HEK293 (cell line): ENCODE results near the gene HDAC2.

Experiments used
- CTCF ChIA-PET: fragments of 350-600 bp; formaldehyde crosslinking; extraction: SDS; loops from one replicate; lab custom pipeline; 2021; ENCODE audit warnings: antibody characterized with exemption; lab: Yijun Ruan, JAX
- POLR2A ChIA-PET: fragments of 300-600 bp; formaldehyde crosslinking; extraction: SDS; loops from one replicate; lab custom pipeline; 2020; ENCODE audit warnings: antibody characterized with exemption, inconsistent platforms; lab: Yijun Ruan, JAX
- H3K27ac ChIP-seq: fragments of 200-500 bp; sonication (Bioruptor generic); 2 replicates; pipeline ENCODE4 v1.5.1; 2014; ENCODE audit warnings: low read depth, low read length, control low read depth, inconsistent platforms; ENCODE audit errors: extremely low read depth
- H3K36me3 ChIP-seq, 2 experiments: fragments of 200-500 bp in 1 of 2; sonication (Bioruptor generic) in 1 of 2; 1 replicate in 1 of 2; 2 replicates in 1 of 2; pipeline ENCODE4 v1.5.1; 2014 to 2017; ENCODE audit warnings: inconsistent platforms in 2 of 2, low read length in 2 of 2; ENCODE audit not compliant: control insufficient read depth in 2 of 2, insufficient read depth in 1 of 2
- H3K4me1 ChIP-seq: fragments of 200-500 bp; sonication (Bioruptor generic); 2 replicates; pipeline ENCODE4 v1.5.1; 2014; ENCODE audit warnings: mild to moderate bottlenecking, low read length, inconsistent platforms; ENCODE audit not compliant: control insufficient read depth, insufficient read depth
- H3K4me3 ChIP-seq: 2 replicates; pipeline ENCODE4 v1.5.1; 2011; ENCODE audit warnings: low read depth, mild to moderate bottlenecking, control low read depth, low read length, moderate library complexity
- H3K9me3 ChIP-seq: fragments of 200-500 bp; sonication (Bioruptor generic); 2 replicates; pipeline ENCODE4 v1.5.1; 2014; ENCODE audit warnings: low read depth, low read length, inconsistent platforms; ENCODE audit not compliant: control insufficient read depth, insufficient read depth
- FEZF1 ChIP-seq: fragments of 450-650 bp; formaldehyde crosslinking; IDR thresholded peaks from 2 replicates; pipeline ENCODE4 v1.5.1; 2016; ENCODE audit warnings: missing biosample characterization, missing genetic modification characterization
- HOXA7 ChIP-seq: sonication (generic); formaldehyde crosslinking; IDR thresholded peaks from 2 replicates; pipeline ENCODE4 v1.8.1; 2022; ENCODE audit warnings: missing genetic modification reagents, borderline replicate concordance
- HOXD13 ChIP-seq: sonication (generic); formaldehyde crosslinking; IDR thresholded peaks from 2 replicates; pipeline ENCODE4 v1.8.0; 2022; ENCODE audit warnings: missing genetic modification reagents, borderline replicate concordance
- INSM2 ChIP-seq: fragments of 450-650 bp; formaldehyde crosslinking; IDR thresholded peaks from 2 replicates; pipeline ENCODE4 v1.5.1; 2016; ENCODE audit warnings: missing biosample characterization, missing genetic modification characterization
- KLF8 ChIP-seq: fragments of 450-650 bp; formaldehyde crosslinking; IDR thresholded peaks from 2 replicates; pipeline ENCODE4 v1.5.1; 2016; ENCODE audit warnings: missing biosample characterization, missing genetic modification characterization
- PRDM1 ChIP-seq: fragments of 450-650 bp; formaldehyde crosslinking; IDR thresholded peaks from 2 replicates; pipeline ENCODE4; 2016; ENCODE audit warnings: missing biosample characterization, missing genetic modification characterization
- PRDM4 ChIP-seq: fragments of 450-650 bp; formaldehyde crosslinking; IDR thresholded peaks from 2 replicates; pipeline ENCODE4 v1.5.1; 2017; ENCODE audit warnings: missing biosample characterization, missing genetic modification characterization
- RBAK ChIP-seq: fragments of 450-650 bp; formaldehyde crosslinking; IDR thresholded peaks from 2 replicates; pipeline ENCODE4 v1.5.1; 2016; ENCODE audit warnings: missing biosample characterization, missing genetic modification characterization
- TSHZ1 ChIP-seq: fragments of 450-650 bp; formaldehyde crosslinking; IDR thresholded peaks from 2 replicates; pipeline ENCODE4 v1.5.1; 2016; ENCODE audit warnings: missing biosample characterization, missing genetic modification characterization, borderline replicate concordance
- YY2 ChIP-seq: fragments of 450-650 bp; formaldehyde crosslinking; IDR thresholded peaks from 2 replicates; pipeline ENCODE4 v1.5.1; 2016; ENCODE audit warnings: missing biosample characterization, missing genetic modification characterization
- ZBTB48 ChIP-seq: fragments of 450-650 bp; formaldehyde crosslinking; IDR thresholded peaks from 2 replicates; pipeline ENCODE4 v1.5.1; 2016; ENCODE audit warnings: missing biosample characterization, missing genetic modification characterization
- ZNF18 ChIP-seq: fragments of 450-650 bp; formaldehyde crosslinking; IDR thresholded peaks from 2 replicates; pipeline ENCODE4 v1.5.1; 2016; ENCODE audit warnings: missing biosample characterization, missing genetic modification characterization
- ZNF184 ChIP-seq: fragments of 450-650 bp; IDR thresholded peaks from 2 replicates; pipeline ENCODE4 v1.5.1; 2018; ENCODE audit warnings: missing biosample characterization, mild to moderate bottlenecking, missing genetic modification characterization
- ZNF274 ChIP-seq, 2 experiments: fragments of 200-500 bp in 1 of 2; fragments of 450-650 bp in 1 of 2; sonication (Bioruptor generic) in 1 of 2; formaldehyde crosslinking in 1 of 2; IDR thresholded peaks; 2 replicates each; pipeline versions ENCODE4 v1.5.1 to v1.6.1; 2014 to 2016; ENCODE audit warnings: borderline replicate concordance in 1 of 2, inconsistent platforms in 1 of 2, low read length in 1 of 2, missing biosample characterization in 1 of 2, missing genetic modification characterization in 1 of 2
- ZNF280C ChIP-seq: fragments of 450-650 bp; formaldehyde crosslinking; IDR thresholded peaks from 2 replicates; pipeline ENCODE4 v1.5.1; 2016; ENCODE audit warnings: missing biosample characterization, missing genetic modification characterization
- ZNF391 ChIP-seq: fragments of 450-650 bp; formaldehyde crosslinking; IDR thresholded peaks from 2 replicates; pipeline ENCODE4 v1.5.1; 2016; ENCODE audit warnings: low read depth, missing biosample characterization, missing genetic modification characterization, borderline replicate concordance
- ZNF404 ChIP-seq: fragments of 450-650 bp; formaldehyde crosslinking; IDR thresholded peaks from 2 replicates; pipeline ENCODE4 v1.5.1; 2017; ENCODE audit warnings: missing biosample characterization, missing genetic modification characterization
- ZNF513 ChIP-seq: fragments of 450-650 bp; IDR thresholded peaks from 2 replicates; pipeline ENCODE4 v1.5.1; 2018; ENCODE audit warnings: missing biosample characterization, missing genetic modification characterization
- ZNF555 ChIP-seq: fragments of 450-650 bp; formaldehyde crosslinking; conservative IDR thresholded peaks from 2 replicates; pipeline ENCODE4 v1.5.1; 2017; ENCODE audit warnings: missing biosample characterization, mild to moderate bottlenecking, missing genetic modification characterization, inconsistent platforms
- ZNF621 ChIP-seq: fragments of 450-650 bp; formaldehyde crosslinking; IDR thresholded peaks from 2 replicates; pipeline ENCODE4 v1.5.1; 2017; ENCODE audit warnings: missing biosample characterization, missing genetic modification characterization

The HDAC2 gene

GRCh38 chr6:113949499-113949898 lies 21.4 kb downstream of the HDAC2 start:
- H3K4me1 ChIP-seq: no peaks in the 10 kb centered on the region
- H3K9me3 ChIP-seq: no peaks in the 10 kb centered on the region
- no peak overlapping the region for H3K4me3 ChIP-seq
- POLR2A ChIA-PET: no interaction called here
- TF ChIP-seq ZNF404 (tag by site-specific recombination) (no peak), HOXA7 (no peak), ZNF184 (tag by site-specific recombination) (no peak), YY2 (tag by site-specific recombination) (no peak), RBAK (tag by site-specific recombination) (no peak), ZNF621 (tag by site-specific recombination) (no peak), ZNF274 (IDR thresholded peaks at IDR 0.05; ENCODE audit: low read length) (no peak), ZNF274 (tag by site-specific recombination; IDR thresholded peaks at IDR 0.05; ENCODE audit: borderline replicate concordance) (no peak), INSM2 (tag by site-specific recombination) (no peak), FEZF1 (tag by site-specific recombination) (no peak)
- CTCF ChIA-PET: interaction anchor here (0.9 to 1.2 kb wide), 2 partner anchors 9 to 31 kb away, joined by 3 read pairs; no protein-coding TSS in a partner anchor
- peaks cover 33 to 88% of the 10 kb centered on the region in 2 experiments for H3K36me3 ChIP-seq
- H3K27ac ChIP-seq: no peak overlapping the region

GRCh38 chr6:113944701-113945100 lies 26.2 kb downstream of the HDAC2 start:
- H3K27ac ChIP-seq: no peak overlapping the region
- no peak overlapping the region for H3K4me3 ChIP-seq
- H3K9me3 ChIP-seq: no peaks in the 10 kb centered on the region
- ChIA-PET CTCF (interaction anchor here (1.3 kb wide), 1 partner anchor 16 kb away, joined by 6 read pairs; no protein-coding TSS in a partner anchor), POLR2A (no interaction called here)
- H3K4me1 ChIP-seq: no peaks in the 10 kb centered on the region
- peaks cover 51 to 89% of the 10 kb centered on the region in 2 experiments for H3K36me3 ChIP-seq
- TF ChIP-seq ZNF18 (tag by site-specific recombination): no peak
- no peak for TF ChIP-seq KLF8 (tag by site-specific recombination)
- no peak for TF ChIP-seq PRDM4
- TF ChIP-seq ZNF280C: no peak
- TF ChIP-seq ZBTB48: no peak
- no peak for TF ChIP-seq HOXD13 (CRISPR knock-in tag)
- TF ChIP-seq ZNF555 (tag by site-specific recombination): no peak
- no peak for TF ChIP-seq ZNF391 (tag by site-specific recombination)
- no peak for TF ChIP-seq PRDM1 (tag by site-specific recombination)
- TF ChIP-seq ZNF513 (tag by site-specific recombination): no peak
- no peak for TF ChIP-seq TSHZ1 (tag by site-specific recombination)
